GM12892 (cell line): Measurements from ENCODE around the gene HPS5.

Source experiments
- POLR2A ChIP-seq: IDR thresholded peaks from 2 replicates; pipeline ENCODE4 v1.6.1; 2011; ENCODE audit warnings: low read depth, low read length, control low read depth
- POLR2AphosphoS5 ChIP-seq: IDR thresholded peaks from 2 replicates; pipeline ENCODE4 v1.6.1; 2011; ENCODE audit warnings: low read depth, low read length, control low read depth
- TAF1 ChIP-seq: IDR thresholded peaks from 2 replicates; pipeline ENCODE4 v1.6.1; 2011; ENCODE audit warnings: low read depth, mild to moderate bottlenecking, control low read depth, low read length, borderline replicate concordance

GRCh38 chr11:18347471-18348125, 25.7 kb upstream of the HPS5 start:
- TF ChIP-seq POLR2A (no peak), POLR2AphosphoS5 (no peak), TAF1 (no peak)
